Head of caudate nucleus (tissue), 42 donors: Measurements from ENCODE around the gene OR10AD1.
"Not testable (repeated sequence)": the region's sequence is repeated elsewhere in the genome, so short reads cannot be mapped to it uniquely, and the experiment has no call there.

Experiments
- DNase-seq, 42 donors: peaks; one replicate each; pipeline versions ENCODE4 v3.0.0 to v3.0.0-alpha.2; 2020 to 2021; ENCODE audit warnings: mixed read lengths in 7 of 42
- intact Hi-C: fragments of 100-400 bp; cut with DNase I; formaldehyde crosslinking; loops from one replicate; pipeline ENCODE4 v1.15.0; 2022

Gene OR10AD1

DNA sequence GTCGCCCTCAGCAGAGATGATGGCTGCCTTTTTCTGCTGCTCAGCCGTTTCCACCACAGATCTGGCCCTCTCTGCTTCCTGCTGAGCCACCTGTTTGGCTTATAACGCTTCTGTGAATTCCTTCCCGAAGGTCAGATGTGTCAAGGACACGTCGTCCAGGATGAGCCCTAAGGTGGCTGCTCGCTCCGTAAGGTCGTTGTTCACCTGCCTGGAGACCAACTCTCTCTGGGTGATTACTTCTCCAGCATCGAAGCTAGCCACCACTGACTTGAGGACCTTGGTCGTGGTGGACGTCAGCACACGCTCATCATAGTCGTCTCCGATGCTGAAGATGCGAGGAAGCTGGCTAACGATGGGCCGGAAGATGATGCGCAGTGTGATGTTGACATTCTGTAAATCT lies 34.1 kb downstream of the OR10AD1 start:
- intact Hi-C loops, result no loop called here
- no peak for DNase-seq

DNA sequence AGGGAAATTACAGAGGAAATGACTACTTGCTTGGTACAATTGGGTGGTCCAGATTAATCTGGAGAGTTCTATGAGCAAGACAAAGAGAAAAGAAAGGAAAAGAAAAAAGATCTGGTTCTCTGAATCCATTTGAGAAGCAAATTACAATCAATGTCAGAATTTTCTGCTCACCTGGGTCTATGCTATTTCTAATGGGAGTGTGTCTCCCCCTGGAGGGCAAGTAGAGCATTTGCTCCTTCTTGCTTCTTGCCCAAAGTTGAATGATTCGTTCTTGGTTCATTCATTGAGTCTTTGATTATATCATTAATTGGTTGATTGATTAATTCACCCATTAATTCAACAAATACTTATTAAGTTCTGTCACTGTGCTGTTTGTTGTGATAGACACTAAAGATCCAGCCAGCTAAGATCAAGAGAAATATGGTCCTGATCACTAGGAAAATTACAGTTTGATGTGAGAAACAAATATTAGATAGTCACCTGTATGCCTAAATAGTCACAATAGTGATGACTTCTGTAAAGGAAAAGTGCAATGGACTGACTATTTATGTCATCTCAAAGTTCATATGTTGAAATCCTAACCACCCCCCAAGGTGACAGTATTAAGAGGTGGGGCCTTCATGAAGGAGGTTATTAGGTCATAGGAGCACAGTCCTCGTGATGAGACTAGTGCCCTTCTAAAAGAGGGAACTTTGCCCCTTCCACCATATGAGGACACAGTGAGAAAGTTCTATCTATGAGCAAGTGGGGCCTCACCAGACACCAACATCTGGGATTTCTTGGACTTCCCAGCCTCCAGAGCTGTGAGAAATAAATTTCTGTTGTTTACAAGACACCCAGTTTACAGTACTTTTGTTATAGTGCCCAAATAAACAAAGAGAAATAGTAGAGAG lies 37.8 kb downstream of the OR10AD1 start:
- DNase-seq, result peak in 9 of 42 donors; percentile 31 to 61 (median 42)
- intact Hi-C loops, result no loop called here

GRCh38 chr12:48164451-48164850 lies 38.6 kb downstream of the OR10AD1 start:
- intact Hi-C loops, result no loop called here
- DNase-seq, result no peak

GRCh38 chr12:48163150-48163747 lies 39.8 kb downstream of the OR10AD1 start:
- intact Hi-C loops, result no loop called here
- DNase-seq, result no peak

GRCh38 chr12:48160807-48161206 lies 42.3 kb downstream of the OR10AD1 start:
- intact Hi-C loops, result no loop called here
- peak in 27 of 42 donors; percentile 17 to 72 (median 47) for DNase-seq

DNA sequence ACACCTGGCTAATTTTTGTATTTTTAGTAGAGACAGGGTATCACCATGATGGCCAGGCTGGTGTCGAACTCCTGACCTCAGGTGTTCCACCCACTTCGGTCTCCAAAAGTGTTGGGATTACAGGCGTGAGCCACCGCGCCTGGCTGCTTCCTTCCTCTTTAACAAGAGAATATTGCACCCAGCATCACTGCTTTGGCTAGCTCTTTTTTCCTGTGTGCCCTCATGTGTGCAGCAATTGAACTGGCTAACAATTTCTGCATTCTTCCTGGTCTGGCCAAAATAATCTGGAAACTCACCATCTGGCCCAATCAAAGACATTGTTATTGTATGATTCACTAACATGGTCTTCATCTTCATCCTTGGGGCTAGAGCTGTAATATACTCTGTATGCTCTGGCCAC lies 43.0 kb downstream of the OR10AD1 start:
- intact Hi-C loops, result no loop called here
- DNase-seq, result no peak

DNA sequence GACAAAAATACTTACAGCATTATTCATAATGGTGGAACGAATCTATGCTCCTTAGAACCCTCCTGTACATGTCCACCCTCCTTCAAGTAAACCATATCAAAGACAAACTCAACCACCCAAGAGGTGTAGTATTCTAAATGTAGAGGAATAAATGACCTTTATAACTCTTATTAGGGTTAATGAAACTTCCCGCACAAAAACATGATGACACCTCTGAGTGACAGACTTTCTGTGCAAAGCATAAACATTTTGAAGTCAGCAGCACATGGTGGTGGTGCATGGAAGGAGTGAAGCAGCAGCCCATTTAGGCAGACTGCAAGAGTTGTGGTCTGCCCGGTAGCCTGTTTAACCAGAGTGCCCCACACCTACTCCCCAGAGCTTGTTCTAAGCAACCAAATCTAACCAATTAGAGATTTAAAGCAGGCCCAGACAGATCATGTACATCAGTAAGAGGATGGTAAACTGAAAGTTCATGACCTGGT lies 45.2 kb downstream of the OR10AD1 start:
- DNase-seq, result no peak
- intact Hi-C loops, result loop anchor here (2.0 kb wide), 1 partner anchor 51 kb away; the partner anchor contains the start of gene SENP1

GRCh38 chr12:48157018-48157888 lies 45.8 kb downstream of the OR10AD1 start, which contains the start of gene ASB8:
TSS of gene ASB8 (minus strand) at chr12:48157515. CDS start at chr12:48153496, 4,019 bp downstream.
- intact Hi-C loops, result loop anchor here (2.0 kb wide), 1 partner anchor 50 kb away; the partner anchor contains the start of gene SENP1
- peak; percentile 94 to 100 (median 99) for DNase-seq

- no peak for DNase-seq
- intact Hi-C loops, result loop anchor here (2.0 kb wide), 1 partner anchor 50 kb away; the partner anchor contains the start of gene SENP1
Measured at GRCh38 chr12:48156652-48157017, 46.5 kb downstream of the OR10AD1 start.

DNA sequence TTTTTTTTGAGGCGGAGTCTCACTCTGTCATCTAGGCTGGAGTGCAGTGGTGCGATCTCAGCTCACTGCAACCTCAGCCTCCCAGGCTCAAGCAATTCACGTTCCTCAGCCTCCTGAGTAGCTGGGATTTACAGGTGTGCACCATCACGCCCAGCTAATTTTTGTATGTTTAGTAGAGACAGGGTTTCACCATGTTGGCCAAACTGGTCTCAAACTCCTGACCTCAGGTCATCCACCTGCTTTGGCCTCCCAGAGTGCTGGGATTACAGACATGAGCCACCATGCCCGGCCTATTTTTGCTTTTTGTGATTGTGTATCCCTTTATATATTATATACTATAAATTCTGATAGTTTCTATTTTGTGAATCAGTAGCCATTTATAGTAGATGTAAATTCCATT lies 47.3 kb downstream of the OR10AD1 start:
- intact Hi-C loops, result loop anchor here (2.0 kb wide), 1 partner anchor 49 kb away; the partner anchor contains the start of gene SENP1
- not testable (repeated sequence) for DNase-seq
